H1 (cell line): ENCODE data around the gene PIGU. TPM values are rescaled to one million over a fixed set of nuclear protein-coding genes. Genes with fewer than 3 reads are reported as not detected.

Source experiments
- CTCF ChIA-PET: fragments of 300-600 bp; sonication (Branson Sonifier 250); formaldehyde crosslinking; loops from one replicate; lab custom pipeline; 2021; ENCODE audit not compliant: partially characterized antibody; lab: Charles Lee
- POLR2A ChIA-PET: fragments of 300-600 bp; sonication (Branson Sonifier 250); formaldehyde crosslinking; loops from one replicate; lab custom pipeline; 2021; ENCODE audit warnings: inconsistent platforms; ENCODE audit not compliant: partially characterized antibody; lab: Charles Lee
- DNase-seq, 2 experiments: peaks; one replicate each; pipeline versions ENCODE4 v3.0.0 to v3.0.0-alpha.2; 2010 to 2022; ENCODE audit warnings: low spot score in 2 of 2, low read depth in 1 of 2, mixed read lengths in 1 of 2
- FAIRE-seq: peaks from 2 replicates; lab custom pipeline; 2011; peaks lifted over from hg19 to GRCh38; lab: Jason Lieb, UNC
- H2AFZ ChIP-seq: 2 replicates; pipeline ENCODE4 v1.8.1; 2012; ENCODE audit warnings: low read length, inconsistent platforms
- H2AK5ac ChIP-seq: 2 replicates; pipeline ENCODE4 v1.6.1; 2013; ENCODE audit warnings: low read depth, low read length
- H2BK120ac ChIP-seq: replicated peaks from 2 replicates; pipeline ENCODE3; 2013; ENCODE audit warnings: low read depth, low read length, inconsistent platforms
- H2BK12ac ChIP-seq: 2 replicates; pipeline ENCODE4 v1.6.1; 2013; ENCODE audit warnings: low read depth, low read length
- H2BK15ac ChIP-seq: 2 replicates; pipeline ENCODE4 v1.6.1; 2013; ENCODE audit warnings: low read length
- H2BK20ac ChIP-seq: 2 replicates; pipeline ENCODE4 v1.6.1; 2013; ENCODE audit warnings: low read length
- H2BK5ac ChIP-seq: 2 replicates; pipeline ENCODE4 v1.6.1; 2013; ENCODE audit warnings: low read depth, low read length
- H3K14ac ChIP-seq: 2 replicates; pipeline ENCODE4 v1.6.1; 2013; ENCODE audit warnings: inconsistent platforms; ENCODE audit not compliant: insufficient read length
- H3K18ac ChIP-seq: 2 replicates; pipeline ENCODE4 v1.6.1; 2013; ENCODE audit warnings: low read length; ENCODE audit errors: extremely low read depth
- H3K23ac ChIP-seq: 2 replicates; pipeline ENCODE4 v1.6.1; 2013; ENCODE audit warnings: inconsistent platforms; ENCODE audit not compliant: insufficient read length
- H3K23me2 ChIP-seq: 2 replicates; pipeline ENCODE4 v1.6.1; 2013; ENCODE audit warnings: low read depth, low read length
- H3K27ac ChIP-seq: 2 replicates; pipeline ENCODE4 v1.6.1; 2011; ENCODE audit warnings: low read depth, low read length, inconsistent platforms
- H3K27me3 ChIP-seq, 4 experiments: replicated peaks in 1 of 4; 1 replicate in 1 of 4; 2 replicates in 3 of 4; pipeline versions ENCODE4 v1.6.1 to v1.8.1; 2011 to 2013; ENCODE audit warnings: low read length in 3 of 4, mild to moderate bottlenecking in 3 of 4, inconsistent platforms in 2 of 4, mixed read lengths in 2 of 4, moderate library complexity in 1 of 4; ENCODE audit not compliant: control insufficient read depth in 3 of 4, insufficient read depth in 3 of 4; ENCODE audit errors: extremely low read depth in 1 of 4
- H3K36me3 ChIP-seq, 4 experiments: 2 replicates each; pipeline versions ENCODE4 v1.6.1 to v1.8.1; 2011 to 2013; ENCODE audit warnings: mild to moderate bottlenecking in 4 of 4, low read length in 3 of 4, moderate library complexity in 2 of 4, control low read depth in 1 of 4, inconsistent platforms in 1 of 4; ENCODE audit not compliant: insufficient read depth in 4 of 4, control insufficient read depth in 2 of 4
- H3K4ac ChIP-seq: replicated peaks from 2 replicates; pipeline ENCODE3; 2013; ENCODE audit warnings: low read length, low read depth, mixed read lengths, inconsistent platforms; ENCODE audit not compliant: insufficient read length
- H3K4me1 ChIP-seq, 4 experiments: replicated peaks in 1 of 4; 1 replicate in 1 of 4; 2 replicates in 3 of 4; pipeline versions ENCODE4 v1.6.1 to v1.8.1; 2011 to 2013; ENCODE audit warnings: low read length in 3 of 4, inconsistent platforms in 2 of 4, mixed read lengths in 1 of 4; ENCODE audit not compliant: insufficient read depth in 4 of 4, control insufficient read depth in 3 of 4
- H3K4me2 ChIP-seq, 2 experiments: 2 replicates each; pipeline versions ENCODE4 v1.6.1 to v1.8.1; 2011 to 2013; ENCODE audit warnings: low read depth in 2 of 2, low read length in 2 of 2, control low read depth in 1 of 2, inconsistent platforms in 1 of 2, mild to moderate bottlenecking in 1 of 2; ENCODE audit not compliant: insufficient read depth in 1 of 2
- H3K4me3 ChIP-seq, 4 experiments: fragments of 200-600, 300-600 bp in 1 of 4; sonication (generic), shearing (Covaris generic), sonication (Bioruptor Twin) in 1 of 4; 2 replicates each; pipeline versions ENCODE4 v1.5.1 to v1.8.1; 2011 to 2016; ENCODE audit warnings: low read length in 4 of 4, low read depth in 3 of 4, control low read depth in 2 of 4, inconsistent platforms in 2 of 4, mild to moderate bottlenecking in 2 of 4, mixed read lengths in 1 of 4, moderate library complexity in 1 of 4; ENCODE audit not compliant: insufficient read depth in 2 of 4; ENCODE audit errors: extremely low read depth in 1 of 4
- H3K56ac ChIP-seq: replicated peaks from 2 replicates; pipeline ENCODE3; 2013; ENCODE audit warnings: low read depth, mild to moderate bottlenecking, mixed read lengths, low read length, inconsistent platforms; ENCODE audit not compliant: insufficient read length
- H3K79me1 ChIP-seq: 2 replicates; pipeline ENCODE4 v1.6.1; 2013; ENCODE audit warnings: low read depth, low read length, control low read depth
- H3K79me2 ChIP-seq, 2 experiments: 2 replicates each; pipeline versions ENCODE4 v1.6.1 to v1.8.1; 2012 to 2013; ENCODE audit warnings: low read length in 2 of 2, mild to moderate bottlenecking in 2 of 2, inconsistent platforms in 1 of 2; ENCODE audit not compliant: insufficient read depth in 2 of 2, control insufficient read depth in 1 of 2
- H3K9ac ChIP-seq, 4 experiments: replicated peaks in 1 of 4; 1 replicate in 1 of 4; 2 replicates in 3 of 4; pipeline versions ENCODE4 v1.6.1 to v1.8.1; 2011 to 2013; ENCODE audit warnings: low read depth in 3 of 4, low read length in 3 of 4, control low read depth in 2 of 4, mild to moderate bottlenecking in 2 of 4, moderate library complexity in 2 of 4, inconsistent platforms in 1 of 4; ENCODE audit errors: extremely low read depth in 1 of 4
- H3K9me3 ChIP-seq, 2 experiments: 2 replicates each; pipeline versions ENCODE4 v1.6.1 to v1.8.1; 2012 to 2013; ENCODE audit warnings: mild to moderate bottlenecking in 2 of 2, moderate library complexity in 2 of 2, control low read depth in 1 of 2, inconsistent platforms in 1 of 2, low read depth in 1 of 2, low read length in 1 of 2, mixed read lengths in 1 of 2; ENCODE audit not compliant: insufficient read depth in 2 of 2
- H4K20me1 ChIP-seq, 2 experiments: replicated peaks in 1 of 2; 2 replicates each; pipeline versions ENCODE3 to v1.8.1; 2011 to 2013; ENCODE audit warnings: inconsistent platforms in 2 of 2, low read length in 2 of 2, mild to moderate bottlenecking in 1 of 2; ENCODE audit not compliant: insufficient read depth in 2 of 2, control insufficient read depth in 1 of 2
- H4K5ac ChIP-seq: 2 replicates; pipeline ENCODE4 v1.6.1; 2013; ENCODE audit warnings: low read length, low read depth, mixed read lengths, inconsistent platforms; ENCODE audit not compliant: insufficient read length
- H4K8ac ChIP-seq: 2 replicates; pipeline ENCODE4 v1.8.0; 2013; ENCODE audit warnings: mild to moderate bottlenecking, moderate library complexity, low read length, inconsistent platforms; ENCODE audit not compliant: insufficient read depth; ENCODE audit errors: extremely low read depth
- H4K91ac ChIP-seq: replicated peaks from 2 replicates; pipeline ENCODE3; 2013; ENCODE audit warnings: low read length, mixed read lengths, inconsistent platforms; ENCODE audit not compliant: insufficient read length
- KDM4A ChIP-seq: IDR thresholded peaks from one replicate; pipeline ENCODE4 v1.7.1; 2012; ENCODE audit warnings: low read depth, mild to moderate bottlenecking, moderate library complexity, low read length, inconsistent platforms; ENCODE audit not compliant: severe bottlenecking
- WGBS, 2 experiments: shearing (Covaris generic) in 1 of 2; methylation state at CpG; one replicate each; pipeline versions ENCODE4 v1.1.6 to v1.1.7; 2013 to 2015; ENCODE audit warnings: low lambda C conversion rate in 2 of 2, mixed read lengths in 2 of 2, inconsistent platforms in 1 of 2, low coverage in 1 of 2, missing lambda C conversion rate in 1 of 2; ENCODE audit not compliant: insufficient replicate concordance in 2 of 2, insufficient coverage in 1 of 2, insufficient read length in 1 of 2; ENCODE audit errors: extremely low coverage in 1 of 2, missing lambda C conversion rate in 1 of 2; 5-methylcytosine and 5-hydroxymethylcytosine counted together
- polyA plus RNA-seq, 7 experiments: library from polyadenylated mRNA; depleted of rRNA in 3 of 7; stranded (reverse) in 5 of 7; unstranded in 2 of 7; fragments of >200 nt in 5 of 7; fragments of 200-250 nt in 2 of 7; gene quantifications; 1 replicate in 5 of 7; 2 replicates in 1 of 7; 4 replicates in 1 of 7; pipeline versions ENCODE4 v1.2.1 to v1.2.3, GENCODE V29; 2011 to 2013; ENCODE audit warnings: missing spikeins in 2 of 7, mixed read lengths in 2 of 7
- total RNA-seq: library from RNA; stranded (reverse); fragmentation: NEBNext Ultra II Directional; extraction: Animal tissue kit (Norgen Biotek cat#: 25700); gene quantifications from 2 replicates; pipeline ENCODE4 v1.2.1, GENCODE V29; 2021

PIGU gene
- total and polyA plus RNA-seq, 2 of the 8 experiments (the other 6 are each of a cell fraction or from before 2014, with no cell fraction given): 28.3 to 117 TPM

- H3K4me3 ChIP-seq: no peak overlapping the region
- H3K36me3 ChIP-seq: peaks cover 0 to 3% (median 0%) of the 10 kb centered on the region in 4 experiments; a peak in 1 of 8 replicates
- no peak overlapping the region for H3K27ac ChIP-seq
Measured at GRCh38 chr20:34569598-34569997, 107.3 kb downstream of the PIGU start.

More at GRCh38 chr20:34569598-34569997, 107.3 kb downstream of the PIGU start:
- H2BK120ac ChIP-seq: no peak overlapping the region
- H2AFZ ChIP-seq: no peak overlapping the region
- peaks cover 0 to 4% of the 10 kb centered on the region in 2 experiments for H4K20me1 ChIP-seq
- CTCF ChIA-PET: interaction anchor here (0.7 to 1.6 kb wide), 5 partner anchors 10 to 257 kb away, joined by 3 to 4 read pairs (median 4); no protein-coding TSS in a partner anchor
- H3K56ac ChIP-seq: no peak overlapping the region
- H3K18ac ChIP-seq: no peak overlapping the region
- H4K8ac ChIP-seq: no peak overlapping the region
- peaks cover 3% of the 10 kb centered on the region for H3K23me2 ChIP-seq
- no peak overlapping the region for H3K9ac ChIP-seq
- no peak overlapping the region for H2AK5ac ChIP-seq
- no peak overlapping the region for H2BK5ac ChIP-seq
- peaks cover 6% of the 10 kb centered on the region; the same call in 1 of the 2 replicates for H3K79me1 ChIP-seq
- no peaks in the 10 kb centered on the region; a peak in 1 of 7 replicates for H3K27me3 ChIP-seq
- H3K79me2 ChIP-seq: no peaks in the 10 kb centered on the region
- H4K91ac ChIP-seq: no peak overlapping the region
- no peak overlapping the region for H4K5ac ChIP-seq
- no peak overlapping the region for H2BK12ac ChIP-seq
- DNase-seq: no peak
- TF ChIP-seq KDM4A: no peak
- POLR2A ChIA-PET: interaction anchor here (0.7 to 2.0 kb wide), 3 partner anchors 11 to 266 kb away, joined by 3 to 8 read pairs (median 3); partner anchors contain the start of gene MAP1LC3A
- no peaks in the 10 kb centered on the region for H3K9me3 ChIP-seq
- no peak overlapping the region for H3K4me2 ChIP-seq
- WGBS, 2 experiments: 73% methylated on average over 2 of the region's 2 CpGs; no CpG with 5 or more reads in 1 of the 2 experiments
- H3K4ac ChIP-seq: no peak overlapping the region
- 0 out of 7 replicates have a peak, but pooled peaks cover 0 to 4% (median 1%) of the 10 kb centered on the region in 4 experiments for H3K4me1 ChIP-seq
- no peak for FAIRE-seq
- H3K14ac ChIP-seq: no peak overlapping the region
- no peak overlapping the region for H2BK20ac ChIP-seq
- H2BK15ac ChIP-seq: no peak overlapping the region
- no peak overlapping the region for H3K23ac ChIP-seq
